Urothelium cell line (cell line): ENCODE data around the gene RAD51.
A peak's percentile ranks its signal among the peaks of the same experiment; 100 is the strongest.

ENCODE experiments used
- DNase-seq: peaks from one replicate; pipeline ENCODE4 v3.0.0; 2011; ENCODE audit warnings: low spot score, mixed read lengths
- FAIRE-seq: peaks from 2 replicates; lab custom pipeline; 2011; peaks lifted over from hg19 to GRCh38; lab: Jason Lieb, UNC

Gene RAD51

DNA sequence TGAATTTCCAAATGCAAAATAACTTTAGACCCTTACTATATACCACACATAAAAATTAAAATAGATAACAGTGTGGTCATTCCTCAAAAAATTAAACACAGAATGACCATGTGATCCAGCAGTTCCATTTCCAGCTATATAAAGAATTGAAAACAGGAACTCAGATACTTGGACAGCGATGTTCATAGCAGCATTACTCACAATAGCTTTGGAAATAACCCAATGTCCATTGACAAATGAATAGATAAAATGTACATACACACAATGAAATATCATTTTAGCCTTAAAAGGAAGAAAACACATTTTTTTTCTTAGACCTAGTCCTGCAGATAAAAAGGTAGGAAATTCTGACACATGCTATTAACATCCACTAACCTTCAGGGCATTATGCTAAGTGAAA is 26.7 kb downstream of the RAD51 start:
- FAIRE-seq (no peak), DNase-seq (no peak)

DNA sequence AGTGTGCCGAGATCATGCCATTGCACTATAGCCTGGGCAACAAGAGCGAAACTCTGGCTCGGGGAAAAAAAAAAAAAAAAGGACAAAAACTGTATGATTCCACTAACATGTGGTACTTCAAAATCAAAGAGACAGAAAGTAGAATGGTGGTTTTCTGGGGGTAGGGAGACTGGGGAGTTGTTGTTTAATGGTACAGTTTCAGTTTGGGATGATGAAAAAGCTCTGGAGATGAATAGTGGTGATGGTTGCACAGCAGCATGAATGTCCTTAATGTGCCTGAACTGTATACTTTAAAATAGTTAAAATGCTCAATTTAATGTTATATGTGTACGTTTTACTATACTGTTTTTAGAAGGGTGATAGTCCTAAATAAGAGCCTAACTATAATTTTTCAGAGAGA is 27.4 kb downstream of the RAD51 start:
- no peak for FAIRE-seq
- no peak for DNase-seq

GRCh38 chr15:40722934-40723333 is 28.0 kb downstream of the RAD51 start:
- no peak for DNase-seq
- FAIRE-seq = no peak

DNA sequence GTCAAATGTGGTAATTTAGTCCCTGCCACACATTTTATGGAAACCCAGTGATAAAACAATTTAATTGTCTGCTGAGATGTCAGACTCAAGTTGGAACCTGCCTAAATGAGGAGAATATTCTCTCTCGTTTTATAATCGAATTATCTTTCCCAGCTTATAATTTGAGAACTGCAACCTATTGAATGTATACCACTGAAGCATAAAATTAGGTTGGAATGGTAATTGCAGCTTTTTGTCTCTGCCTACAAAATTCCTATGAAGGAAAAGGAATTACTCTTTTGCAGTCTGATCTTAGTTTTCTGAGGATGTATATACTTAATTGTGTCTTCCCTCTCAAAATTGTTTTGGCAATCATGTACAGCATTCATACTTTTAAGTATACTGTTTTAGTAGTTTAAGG is 28.9 kb downstream of the RAD51 start:
- FAIRE-seq = no peak
- no peak for DNase-seq

DNA sequence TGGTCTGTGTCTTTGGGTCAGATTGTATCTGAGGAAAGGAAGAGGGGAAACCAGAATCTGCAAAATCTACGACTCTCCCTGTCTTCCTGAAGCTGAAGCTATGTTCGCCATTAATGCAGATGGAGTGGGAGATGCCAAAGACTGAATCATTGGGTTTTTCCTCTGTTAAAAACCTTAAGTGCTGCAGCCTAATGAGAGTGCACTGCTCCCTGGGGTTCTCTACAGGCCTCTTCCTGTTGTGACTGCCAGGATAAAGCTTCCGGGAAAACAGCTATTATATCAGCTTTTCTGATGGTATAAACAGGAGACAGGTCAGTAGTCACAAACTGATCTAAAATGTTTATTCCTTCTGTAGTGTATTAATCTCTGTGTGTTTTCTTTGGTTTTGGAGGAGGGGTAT is 36.1 kb downstream of the RAD51 start:
- DNase-seq (no peak), FAIRE-seq (no peak)

DNA sequence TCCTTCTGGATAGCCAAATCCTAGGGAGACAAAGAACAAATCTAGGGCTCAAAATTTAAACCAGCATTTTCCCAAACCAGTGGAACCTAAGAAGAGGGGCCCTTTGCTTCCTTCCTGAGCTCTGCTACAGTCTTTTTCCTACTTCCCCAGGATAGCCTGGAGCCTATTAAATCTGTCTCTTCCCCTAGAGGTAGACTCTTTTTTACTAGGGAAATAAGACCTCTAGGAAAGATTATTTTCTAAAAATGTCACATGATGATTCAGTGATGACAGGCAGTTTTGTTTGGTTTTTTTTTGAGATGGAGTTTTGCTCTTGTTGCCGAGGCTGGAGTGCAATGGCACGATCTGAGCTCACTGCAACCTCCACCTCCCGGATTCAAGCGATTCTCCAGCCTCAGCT is 41.6 kb downstream of the RAD51 start:
- DNase-seq (no peak), FAIRE-seq (no peak)

- DNase-seq = no peak
- FAIRE-seq = no peak
These were observed 42.1 kb downstream of the RAD51 start for GRCh38 chr15:40737048-40737447.

- FAIRE-seq (no peak), DNase-seq (no peak)
These were observed 44.1 kb downstream of the RAD51 start for GRCh38 chr15:40739047-40739446.

DNA sequence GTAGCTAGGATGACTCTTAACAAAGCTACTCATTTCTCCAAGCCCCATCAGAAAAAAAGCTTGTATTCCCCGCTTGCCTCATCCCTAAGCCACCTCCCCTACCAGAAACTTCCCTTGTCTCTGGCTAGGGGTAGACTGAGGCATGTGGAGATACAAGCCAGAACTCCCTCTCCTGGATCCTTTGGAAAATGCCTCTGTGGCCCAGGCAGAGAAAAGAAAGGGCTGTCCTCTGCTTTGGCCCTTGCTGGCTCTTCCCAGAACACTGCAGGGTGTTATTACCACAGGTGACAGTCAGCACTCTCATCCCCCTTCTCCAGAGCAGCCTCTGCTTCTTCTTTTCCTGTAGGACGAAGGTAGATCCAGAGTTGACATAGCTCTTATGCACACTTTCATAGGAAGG is 44.9 kb downstream of the RAD51 start:
- DNase-seq = no peak
- no peak for FAIRE-seq

DNA sequence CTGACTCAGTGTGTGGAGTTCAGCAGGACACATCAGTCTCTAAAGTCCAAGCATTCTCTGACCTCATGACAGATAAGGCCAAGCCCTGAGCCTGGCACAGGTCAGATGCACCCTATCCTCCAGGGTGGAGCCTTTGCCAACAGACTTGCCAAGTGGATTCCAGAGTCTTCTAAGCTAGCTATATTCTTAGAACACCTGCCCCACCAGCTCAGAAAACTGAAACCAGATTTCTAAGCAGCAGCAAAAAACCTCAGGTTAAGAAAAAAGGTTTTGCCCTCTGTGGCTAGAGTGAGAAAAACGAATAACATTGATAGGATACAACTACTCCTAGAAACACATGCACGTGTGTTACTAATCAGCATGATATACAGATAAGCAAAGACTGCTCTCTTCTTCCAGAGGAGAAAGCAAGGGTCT is 48.5 kb downstream of the RAD51 start:
- DNase-seq = no peak
- FAIRE-seq = no peak

- FAIRE-seq (no peak), DNase-seq (no peak)
These were observed 49.2 kb downstream of the RAD51 start for GRCh38 chr15:40743921-40744814.

DNA sequence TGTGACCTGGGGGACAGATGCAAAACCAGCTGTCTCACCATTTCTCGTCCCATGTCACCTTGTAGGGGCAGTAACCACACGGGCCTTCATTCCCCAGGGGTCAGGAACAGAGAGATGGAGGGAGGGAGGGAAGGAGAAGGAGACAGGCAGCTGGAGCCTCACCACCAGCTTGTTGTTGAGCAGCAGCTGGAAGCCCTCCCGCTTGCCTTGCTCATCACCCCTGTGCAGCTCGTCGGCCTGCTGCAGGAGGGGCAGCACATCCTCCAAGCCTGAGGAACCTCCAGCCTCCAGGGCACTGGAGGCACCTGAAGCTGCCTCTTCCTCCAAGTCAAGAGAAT is 49.8 kb downstream of the RAD51 start:
- FAIRE-seq = no peak
- no peak for DNase-seq

GRCh38 chr15:40746916-40747418 is 52.0 kb downstream of the RAD51 start:
- no peak for FAIRE-seq

GRCh38 chr15:40747685-40748631 is 53.0 kb downstream of the RAD51 start:
- DNase-seq (no peak), FAIRE-seq (no peak)

More at GRCh38 chr15:40746916-40747418, 52.0 kb downstream of the RAD51 start:
- DNase-seq = no peak

- FAIRE-seq = no peak
- DNase-seq = no peak
These were observed 54.2 kb downstream of the RAD51 start for GRCh38 chr15:40749151-40749630.

DNA sequence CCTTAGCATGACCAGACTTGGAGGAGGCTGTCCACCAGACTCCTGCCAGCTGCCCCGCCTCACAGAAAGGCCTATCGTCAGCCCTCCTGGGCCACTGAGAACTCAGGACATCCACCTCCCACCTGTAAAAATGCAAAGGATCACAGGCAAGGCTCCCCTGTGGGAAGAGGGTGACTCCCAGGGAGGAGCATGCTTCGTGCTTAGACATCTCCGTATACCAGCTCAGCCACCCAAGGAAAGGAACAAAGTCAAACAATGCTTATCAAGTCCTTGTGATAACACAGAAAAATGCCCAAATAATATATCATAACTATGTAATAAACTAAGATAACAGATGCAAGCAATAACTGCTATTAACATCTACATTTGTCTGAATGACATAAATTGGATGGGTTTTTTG is 55.9 kb downstream of the RAD51 start:
- no peak for DNase-seq
- no peak for FAIRE-seq

DNA sequence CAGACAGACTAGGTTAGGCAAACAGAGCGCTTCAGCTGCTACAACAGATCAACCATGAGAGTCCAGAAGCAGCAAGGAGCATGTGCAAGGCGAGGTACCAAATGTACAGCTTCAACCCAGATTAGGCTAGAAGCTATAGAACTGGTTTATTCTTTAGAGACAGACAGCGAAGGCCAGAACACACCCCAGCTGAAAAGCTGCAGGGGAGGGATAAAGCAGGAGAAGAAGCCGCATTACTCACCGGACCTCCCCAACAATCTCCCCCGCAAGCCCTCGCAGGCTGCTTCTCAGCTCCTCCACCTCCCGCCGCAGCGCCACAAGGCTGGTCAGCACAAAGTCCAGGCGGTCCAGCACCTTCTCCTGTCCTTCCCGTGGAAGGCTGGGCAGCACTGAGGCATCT is 56.8 kb downstream of the RAD51 start:
- DNase-seq = no peak
- no peak for FAIRE-seq

- DNase-seq (no peak), FAIRE-seq (no peak)
These were observed 59.6 kb downstream of the RAD51 start for GRCh38 chr15:40754574-40754882.

- FAIRE-seq (peak; percentile 82), DNase-seq (peak; percentile 97)
These were observed 60.2 kb downstream of the RAD51 start, which contains the start of gene RMDN3 for GRCh38 chr15:40754883-40755811. Gene RMDN3 (minus strand): TSS chr15:40755254. CDS start chr15:40754783, 471 bp downstream.

GRCh38 chr15:40755812-40756208 is 60.8 kb downstream of the RAD51 start:
- FAIRE-seq (no peak), DNase-seq (no peak)
